ENCODE measurements around the gene GRM1. TPM values are rescaled to one million over a fixed set of nuclear protein-coding genes. Genes with fewer than 3 reads are reported as not detected.

GRM1 gene
- total and polyA plus RNA-seq, 5 donors from 2014 or later = 0.10 TPM; not detected in 4

GRCh38 chr6:146066506-146066905 is 37.6 kb downstream of the GRM1 start:
- Mint-ChIP-seq H3K27ac (no peak overlapping the region), H3K9me3 (peaks cover 0 to 5% (median 0%) of the 10 kb centered on the region in 7 donors), H3K36me3 (no peaks in the 10 kb centered on the region), H3K27me3 (no peaks in the 10 kb centered on the region), H3K4me3 (no peak overlapping the region), H3K4me1 (no peaks in the 10 kb centered on the region)
- no peak for DNase-seq
- no peak for ATAC-seq (ENCODE audit: low read depth in 2 of 2)
- Histone ChIP-seq H3K36me3 (ENCODE audit: control insufficient read depth, insufficient read depth, low read length) (no peaks in the 10 kb centered on the region), H3K4me3 (ENCODE audit: low read depth, low read length) (no peak overlapping the region), H3K27me3 (ENCODE audit: control insufficient read depth, insufficient read depth, low read length) (no peaks in the 10 kb centered on the region), H3K4me1 (ENCODE audit: control insufficient read depth, insufficient read depth, low read length, poor library complexity, severe bottlenecking) (no peaks in the 10 kb centered on the region), H3K27ac (ENCODE audit: insufficient read depth, low read length, poor library complexity, severe bottlenecking) (no peak overlapping the region), H3K9me3 (ENCODE audit: control insufficient read depth in 2 of 2, low read length in 2 of 2) (no peaks in the 10 kb centered on the region)

- no peaks in the 10 kb centered on the region for H3K27me3 ChIP-seq (ENCODE audit: control insufficient read depth, insufficient read depth, low read length)
- no peaks in the 10 kb centered on the region for H3K36me3 ChIP-seq (ENCODE audit: control insufficient read depth, insufficient read depth, low read length)
- no peak overlapping the region for H3K27ac Mint-ChIP-seq
- no peak for ATAC-seq (ENCODE audit: low read depth in 2 of 2)
- no peak overlapping the region for H3K4me3 Mint-ChIP-seq
- no peak overlapping the region for H3K4me3 ChIP-seq (ENCODE audit: low read depth, low read length)
- H3K36me3 Mint-ChIP-seq = no peaks in the 10 kb centered on the region
- H3K27me3 Mint-ChIP-seq = no peaks in the 10 kb centered on the region
- no peaks in the 10 kb centered on the region for H3K9me3 ChIP-seq (ENCODE audit: control insufficient read depth in 2 of 2, low read length in 2 of 2)
- no peak overlapping the region for H3K27ac ChIP-seq (ENCODE audit: insufficient read depth, low read length, poor library complexity, severe bottlenecking)
- no peak for DNase-seq
- H3K4me1 ChIP-seq (ENCODE audit: control insufficient read depth, insufficient read depth, low read length, poor library complexity, severe bottlenecking) = no peaks in the 10 kb centered on the region
- H3K4me1 Mint-ChIP-seq = no peaks in the 10 kb centered on the region
- peaks cover 0 to 4% (median 0%) of the 10 kb centered on the region in 7 donors for H3K9me3 Mint-ChIP-seq
Measured at GRCh38 chr6:146071781-146072180, 42.9 kb downstream of the GRM1 start.

- H3K4me1 Mint-ChIP-seq = no peaks in the 10 kb centered on the region
- Histone ChIP-seq H3K4me1 (ENCODE audit: control insufficient read depth, insufficient read depth, low read length, poor library complexity, severe bottlenecking) (no peaks in the 10 kb centered on the region), H3K27ac (ENCODE audit: insufficient read depth, low read length, poor library complexity, severe bottlenecking) (no peak overlapping the region), H3K36me3 (ENCODE audit: control insufficient read depth, insufficient read depth, low read length) (no peaks in the 10 kb centered on the region), H3K9me3 (ENCODE audit: control insufficient read depth in 2 of 2, low read length in 2 of 2) (no peaks in the 10 kb centered on the region), H3K4me3 (ENCODE audit: low read depth, low read length) (no peak overlapping the region), H3K27me3 (ENCODE audit: control insufficient read depth, insufficient read depth, low read length) (no peaks in the 10 kb centered on the region)
- H3K36me3 Mint-ChIP-seq = no peaks in the 10 kb centered on the region
- ATAC-seq (ENCODE audit: low read depth in 2 of 2) (no peak), DNase-seq (no peak)
- H3K27ac Mint-ChIP-seq = no peak overlapping the region
- peaks cover 0 to 5% (median 0%) of the 10 kb centered on the region in 7 donors for H3K9me3 Mint-ChIP-seq
- H3K4me3 Mint-ChIP-seq = no peak overlapping the region
- peaks cover 5% of the 10 kb centered on the region for H3K27me3 Mint-ChIP-seq
Measured at GRCh38 chr6:146077992-146078391, 49.1 kb downstream of the GRM1 start.

- H3K9me3 ChIP-seq (ENCODE audit: control insufficient read depth in 2 of 2, low read length in 2 of 2) = no peaks in the 10 kb centered on the region
- H3K4me1 Mint-ChIP-seq = no peaks in the 10 kb centered on the region
- no peaks in the 10 kb centered on the region for H3K36me3 Mint-ChIP-seq
- H3K27ac Mint-ChIP-seq = no peak overlapping the region
- no peak overlapping the region for H3K4me3 ChIP-seq (ENCODE audit: low read depth, low read length)
- H3K27me3 Mint-ChIP-seq = peaks cover 4% of the 10 kb centered on the region
- H3K9me3 Mint-ChIP-seq = peaks cover 0 to 7% (median 0%) of the 10 kb centered on the region in 7 donors
- H3K36me3 ChIP-seq (ENCODE audit: control insufficient read depth, insufficient read depth, low read length) = no peaks in the 10 kb centered on the region
- ATAC-seq (ENCODE audit: low read depth in 2 of 2) = no peak
- H3K4me3 Mint-ChIP-seq = no peak overlapping the region
- no peaks in the 10 kb centered on the region for H3K4me1 ChIP-seq (ENCODE audit: control insufficient read depth, insufficient read depth, low read length, poor library complexity, severe bottlenecking)
- H3K27ac ChIP-seq (ENCODE audit: insufficient read depth, low read length, poor library complexity, severe bottlenecking) = no peak overlapping the region
- no peaks in the 10 kb centered on the region for H3K27me3 ChIP-seq (ENCODE audit: control insufficient read depth, insufficient read depth, low read length)
- no peak for DNase-seq
Measured at GRCh38 chr6:146087386-146087785, 58.5 kb downstream of the GRM1 start.

DNA sequence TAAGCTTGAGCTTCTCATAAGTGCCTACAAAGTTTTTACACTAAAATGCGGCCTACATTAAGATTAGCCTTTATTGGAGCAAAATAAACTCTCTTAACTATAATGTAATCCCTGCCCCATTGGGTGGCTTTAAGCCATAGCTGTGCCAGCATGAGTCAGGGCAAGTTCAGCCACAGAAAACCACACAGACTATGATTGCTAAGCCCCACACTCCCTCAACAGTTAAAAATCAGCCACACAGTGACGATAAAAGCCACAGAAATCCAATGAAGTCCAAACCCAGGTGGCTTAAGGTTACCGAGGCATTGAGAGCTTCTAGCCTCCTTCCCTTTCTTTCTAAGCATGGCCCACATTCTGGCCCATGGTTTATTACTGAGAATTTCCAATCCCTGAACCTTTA is 61.6 kb downstream of the GRM1 start:
- no peaks in the 10 kb centered on the region for H3K27me3 Mint-ChIP-seq
- no peak for ATAC-seq (ENCODE audit: low read depth in 2 of 2)
- no peaks in the 10 kb centered on the region for H3K36me3 Mint-ChIP-seq

DNA sequence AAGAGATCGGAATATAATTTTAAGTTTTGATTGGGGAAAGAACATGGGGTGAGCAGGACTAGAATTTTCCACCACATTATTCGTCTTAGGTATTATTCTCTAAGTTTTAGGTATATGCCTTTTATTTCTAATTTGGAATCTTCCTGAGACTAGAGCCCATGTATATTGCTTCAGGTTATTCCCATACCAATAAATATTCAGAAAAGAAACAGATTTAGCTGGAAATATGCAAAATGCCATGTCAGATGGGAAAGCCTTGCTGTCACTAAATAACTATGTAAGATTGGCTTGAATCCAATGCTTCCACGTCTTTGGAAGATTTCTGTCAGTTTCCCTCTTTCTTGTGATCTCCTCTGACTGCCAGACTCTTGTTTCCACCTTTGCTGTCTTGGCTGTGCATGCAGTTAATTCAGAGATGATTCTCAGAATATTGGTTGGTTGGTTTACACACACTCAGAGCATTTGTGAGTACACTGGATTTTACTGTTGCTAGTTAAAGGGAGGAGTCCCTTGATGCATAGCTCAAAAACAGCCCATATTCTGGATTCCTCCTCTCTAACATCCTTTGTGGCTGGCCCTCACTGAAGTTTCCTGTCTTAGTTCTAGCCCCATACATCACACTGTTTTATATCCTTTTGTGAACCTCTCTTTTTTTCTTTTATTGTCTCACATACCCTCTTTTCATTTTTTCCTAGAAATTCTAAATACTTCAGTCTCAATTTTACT is 64.3 kb downstream of the GRM1 start:
- Histone ChIP-seq H3K27ac (ENCODE audit: insufficient read depth, low read length, poor library complexity, severe bottlenecking) (no peak overlapping the region), H3K4me3 (ENCODE audit: low read depth, low read length) (no peak overlapping the region), H3K4me1 (ENCODE audit: control insufficient read depth, insufficient read depth, low read length, poor library complexity, severe bottlenecking) (no peaks in the 10 kb centered on the region), H3K9me3 (ENCODE audit: control insufficient read depth in 2 of 2, low read length in 2 of 2) (no peaks in the 10 kb centered on the region), H3K36me3 (ENCODE audit: control insufficient read depth, insufficient read depth, low read length) (no peaks in the 10 kb centered on the region), H3K27me3 (ENCODE audit: control insufficient read depth, insufficient read depth, low read length) (no peaks in the 10 kb centered on the region)
- ATAC-seq (ENCODE audit: low read depth in 2 of 2) (no peak), DNase-seq (no peak)
- Mint-ChIP-seq H3K36me3 (no peaks in the 10 kb centered on the region), H3K4me1 (no peaks in the 10 kb centered on the region), H3K9me3 (peaks cover 0 to 8% (median 0%) of the 10 kb centered on the region in 7 donors), H3K27me3 (no peaks in the 10 kb centered on the region), H3K4me3 (no peak overlapping the region), H3K27ac (no peak overlapping the region)

More for the DNA sequence above, 61.6 kb downstream of the GRM1 start:
- no peaks in the 10 kb centered on the region for H3K36me3 ChIP-seq (ENCODE audit: control insufficient read depth, insufficient read depth, low read length)
- no peak overlapping the region for H3K27ac Mint-ChIP-seq
- H3K4me1 ChIP-seq (ENCODE audit: control insufficient read depth, insufficient read depth, low read length, poor library complexity, severe bottlenecking) = no peaks in the 10 kb centered on the region
- DNase-seq = no peak
- H3K9me3 ChIP-seq (ENCODE audit: control insufficient read depth in 2 of 2, low read length in 2 of 2) = no peaks in the 10 kb centered on the region
- H3K9me3 Mint-ChIP-seq = peaks cover 0 to 8% (median 0%) of the 10 kb centered on the region in 7 donors
- H3K27me3 ChIP-seq (ENCODE audit: control insufficient read depth, insufficient read depth, low read length) = no peaks in the 10 kb centered on the region
- H3K4me3 Mint-ChIP-seq = no peak overlapping the region
- H3K27ac ChIP-seq (ENCODE audit: insufficient read depth, low read length, poor library complexity, severe bottlenecking) = no peak overlapping the region
- H3K4me3 ChIP-seq (ENCODE audit: low read depth, low read length) = no peak overlapping the region
- H3K4me1 Mint-ChIP-seq = no peaks in the 10 kb centered on the region

DNA sequence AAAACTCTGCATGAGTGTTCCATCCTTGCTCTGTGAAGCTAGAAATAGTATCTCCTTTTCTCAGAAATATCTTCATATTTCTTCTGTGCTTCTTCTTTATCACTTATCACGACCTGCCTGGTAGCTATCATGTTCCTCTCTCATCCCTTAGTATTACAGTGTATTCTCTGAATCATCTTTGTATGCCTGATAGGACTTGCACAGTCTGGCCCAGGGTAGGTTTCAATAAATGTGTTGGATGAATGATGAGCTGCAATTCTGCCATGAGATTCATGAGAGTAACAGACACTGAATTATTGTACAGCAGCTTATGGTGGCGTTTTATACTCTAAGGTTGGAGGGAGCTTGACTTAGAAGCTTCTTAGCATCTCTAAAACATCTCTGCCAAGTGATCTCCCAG is 66.6 kb downstream of the GRM1 start:
- Mint-ChIP-seq H3K9me3 (peaks cover 0 to 7% (median 0%) of the 10 kb centered on the region in 7 donors), H3K36me3 (no peaks in the 10 kb centered on the region), H3K4me1 (no peaks in the 10 kb centered on the region), H3K27ac (no peak overlapping the region), H3K4me3 (no peak overlapping the region), H3K27me3 (no peaks in the 10 kb centered on the region)
- Histone ChIP-seq H3K27me3 (ENCODE audit: control insufficient read depth, insufficient read depth, low read length) (no peaks in the 10 kb centered on the region), H3K4me1 (ENCODE audit: control insufficient read depth, insufficient read depth, low read length, poor library complexity, severe bottlenecking) (no peaks in the 10 kb centered on the region), H3K36me3 (ENCODE audit: control insufficient read depth, insufficient read depth, low read length) (no peaks in the 10 kb centered on the region), H3K9me3 (ENCODE audit: control insufficient read depth in 2 of 2, low read length in 2 of 2) (no peaks in the 10 kb centered on the region), H3K27ac (ENCODE audit: insufficient read depth, low read length, poor library complexity, severe bottlenecking) (no peak overlapping the region), H3K4me3 (ENCODE audit: low read depth, low read length) (no peak overlapping the region)
- no peak for ATAC-seq (ENCODE audit: low read depth in 2 of 2)
- DNase-seq = no peak

GRCh38 chr6:146097586-146097985 is 68.7 kb downstream of the GRM1 start:
- Mint-ChIP-seq H3K27me3 (no peaks in the 10 kb centered on the region), H3K9me3 (peaks cover 0 to 2% (median 0%) of the 10 kb centered on the region in 7 donors), H3K27ac (no peak overlapping the region), H3K36me3 (no peaks in the 10 kb centered on the region), H3K4me1 (no peaks in the 10 kb centered on the region), H3K4me3 (no peak overlapping the region)
- Histone ChIP-seq H3K4me3 (ENCODE audit: low read depth, low read length) (no peak overlapping the region), H3K27me3 (ENCODE audit: control insufficient read depth, insufficient read depth, low read length) (no peaks in the 10 kb centered on the region), H3K4me1 (ENCODE audit: control insufficient read depth, insufficient read depth, low read length, poor library complexity, severe bottlenecking) (no peaks in the 10 kb centered on the region), H3K9me3 (ENCODE audit: control insufficient read depth in 2 of 2, low read length in 2 of 2) (no peaks in the 10 kb centered on the region), H3K36me3 (ENCODE audit: control insufficient read depth, insufficient read depth, low read length) (no peaks in the 10 kb centered on the region), H3K27ac (ENCODE audit: insufficient read depth, low read length, poor library complexity, severe bottlenecking) (no peak overlapping the region)
- no peak for DNase-seq
- ATAC-seq (ENCODE audit: low read depth in 2 of 2) = no peak

Measured in CD4-positive, CD25-positive, alpha-beta regulatory T cell (primary cell).